GM13976 (cell line): ENCODE measurements around the gene ICE2.

ENCODE experiments used
- DNase-seq: peaks from one replicate; pipeline ENCODE4 v3.0.0; 2012; ENCODE audit warnings: low spot score
- in situ Hi-C: fragments of 300-500 bp; cut with MboI; formaldehyde crosslinking; loops from one replicate; pipeline ENCODE4 v1.12.0; 2022; ENCODE audit warnings: low sequenced_read_pairs, mixed read lengths, inconsistent platforms; ENCODE audit not compliant: unreplicated experiment
- TF ChIP-seq, protein P1 (sequence below): IDR thresholded peaks from 2 replicates; pipeline ENCODE4 v1.5.1; 2012; ENCODE audit warnings: borderline replicate concordance, mild to moderate bottlenecking; ENCODE audit not compliant: insufficient read depth; ENCODE audit errors: extremely low read depth, missing control alignments, control extremely low read depth

Gene ICE2

DNA sequence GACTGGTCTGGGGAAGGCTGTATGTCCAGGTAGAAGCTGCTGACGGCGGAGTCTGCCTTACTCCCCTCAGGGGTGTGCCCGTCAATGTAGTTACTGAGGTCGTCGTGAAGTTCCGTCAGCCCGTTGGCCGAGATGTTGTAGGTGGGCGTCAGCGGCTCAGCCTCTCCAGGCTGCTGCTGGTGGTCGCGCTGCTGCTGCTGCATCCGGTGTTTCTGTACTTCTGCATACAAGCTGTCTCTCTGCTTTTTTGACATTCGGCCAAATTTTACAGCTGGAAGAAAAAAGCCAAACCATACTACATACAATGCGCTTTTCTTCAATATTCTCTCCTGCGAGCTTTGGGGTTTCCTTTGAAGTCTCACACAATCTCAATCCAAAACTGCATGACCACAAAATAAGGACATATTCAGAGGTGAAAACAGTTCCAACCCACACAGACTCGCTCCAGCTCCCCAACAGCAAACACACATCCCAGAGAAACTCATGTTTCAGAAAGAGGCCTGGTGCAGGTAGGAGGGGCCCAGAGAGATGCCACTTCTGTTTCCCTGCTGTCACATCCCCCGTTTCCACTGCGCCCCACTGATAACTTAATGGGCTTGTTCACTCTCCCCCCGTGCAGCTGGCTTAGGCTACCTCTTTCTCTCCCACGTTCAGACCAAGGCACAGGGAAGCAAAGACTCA, 32.5 kb upstream of the ICE2 start:
- in situ Hi-C loops = no loop called here
- TF ChIP-seq, protein P1, sequence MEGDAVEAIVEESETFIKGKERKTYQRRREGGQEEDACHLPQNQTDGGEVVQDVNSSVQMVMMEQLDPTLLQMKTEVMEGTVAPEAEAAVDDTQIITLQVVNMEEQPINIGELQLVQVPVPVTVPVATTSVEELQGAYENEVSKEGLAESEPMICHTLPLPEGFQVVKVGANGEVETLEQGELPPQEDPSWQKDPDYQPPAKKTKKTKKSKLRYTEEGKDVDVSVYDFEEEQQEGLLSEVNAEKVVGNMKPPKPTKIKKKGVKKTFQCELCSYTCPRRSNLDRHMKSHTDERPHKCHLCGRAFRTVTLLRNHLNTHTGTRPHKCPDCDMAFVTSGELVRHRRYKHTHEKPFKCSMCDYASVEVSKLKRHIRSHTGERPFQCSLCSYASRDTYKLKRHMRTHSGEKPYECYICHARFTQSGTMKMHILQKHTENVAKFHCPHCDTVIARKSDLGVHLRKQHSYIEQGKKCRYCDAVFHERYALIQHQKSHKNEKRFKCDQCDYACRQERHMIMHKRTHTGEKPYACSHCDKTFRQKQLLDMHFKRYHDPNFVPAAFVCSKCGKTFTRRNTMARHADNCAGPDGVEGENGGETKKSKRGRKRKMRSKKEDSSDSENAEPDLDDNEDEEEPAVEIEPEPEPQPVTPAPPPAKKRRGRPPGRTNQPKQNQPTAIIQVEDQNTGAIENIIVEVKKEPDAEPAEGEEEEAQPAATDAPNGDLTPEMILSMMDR = no peak
- no peak for DNase-seq

DNA sequence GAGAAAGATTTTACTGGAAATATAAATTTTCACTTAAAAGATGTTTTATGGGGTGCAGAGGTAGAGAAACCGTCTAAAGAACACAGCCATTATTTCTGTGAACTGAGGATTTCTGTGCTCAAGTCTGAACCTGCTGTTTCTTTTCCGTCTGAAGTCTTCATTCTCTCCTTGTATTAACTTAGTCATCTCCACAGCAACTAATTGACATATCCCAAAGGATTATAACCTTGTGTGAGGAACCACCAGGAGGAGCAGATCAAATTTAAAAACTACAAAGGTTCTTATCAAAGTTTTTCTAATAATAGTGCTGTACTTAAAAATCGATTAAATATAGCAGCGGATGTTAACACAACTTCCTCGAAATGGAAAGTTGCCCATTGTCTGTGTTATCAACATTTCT, 31.1 kb upstream of the ICE2 start:
- in situ Hi-C loops = no loop called here
- no peak for DNase-seq
- TF ChIP-seq, protein P1 = no peak

DNA sequence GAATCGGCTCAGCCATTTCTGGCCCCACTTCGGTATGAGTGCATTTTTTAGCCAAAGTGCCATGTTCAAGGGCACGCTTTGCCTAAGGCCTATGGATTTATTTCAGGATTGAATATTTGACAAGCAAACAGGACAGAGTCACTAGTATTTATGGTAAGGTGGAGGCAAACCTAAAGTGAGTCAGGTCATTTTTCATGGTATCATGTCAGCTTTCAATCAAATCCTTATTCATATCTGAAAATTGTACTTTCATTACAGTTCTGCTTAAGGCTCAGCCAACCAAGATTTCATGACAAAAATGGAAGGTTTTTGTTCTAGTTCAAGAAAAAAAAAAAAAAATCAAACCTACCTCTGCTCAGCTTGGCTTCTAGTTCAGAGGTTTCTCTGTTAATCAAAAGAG, 30.5 kb upstream of the ICE2 start:
- TF ChIP-seq, protein P1 = no peak
- DNase-seq = no peak
- in situ Hi-C loops = loop anchor here (10.0 kb wide), 1 partner anchor 155 kb away; no protein-coding TSS in a partner anchor

DNA sequence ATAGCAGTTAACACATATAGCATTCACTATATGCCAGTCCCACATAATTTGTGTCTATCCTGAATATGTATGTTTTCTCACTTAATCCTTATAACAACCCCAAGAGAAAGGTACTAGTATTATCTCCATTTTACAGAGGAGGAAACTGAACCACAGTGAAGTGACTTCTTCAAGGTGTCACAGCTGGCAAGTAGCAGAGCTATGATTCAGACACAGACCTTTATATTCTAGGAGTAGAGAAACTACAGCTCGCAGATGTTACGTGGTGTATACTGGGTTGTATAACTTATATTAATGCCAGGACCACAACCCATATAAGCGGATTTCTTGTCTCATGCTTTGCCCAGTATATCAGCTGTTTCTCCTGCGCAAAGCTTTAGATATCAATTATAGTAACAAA, 29.5 kb upstream of the ICE2 start:
- no peak for DNase-seq
- in situ Hi-C loops = loop anchor here (10.0 kb wide), 1 partner anchor 154 kb away; no protein-coding TSS in a partner anchor
- TF ChIP-seq, protein P1 = no peak

DNA sequence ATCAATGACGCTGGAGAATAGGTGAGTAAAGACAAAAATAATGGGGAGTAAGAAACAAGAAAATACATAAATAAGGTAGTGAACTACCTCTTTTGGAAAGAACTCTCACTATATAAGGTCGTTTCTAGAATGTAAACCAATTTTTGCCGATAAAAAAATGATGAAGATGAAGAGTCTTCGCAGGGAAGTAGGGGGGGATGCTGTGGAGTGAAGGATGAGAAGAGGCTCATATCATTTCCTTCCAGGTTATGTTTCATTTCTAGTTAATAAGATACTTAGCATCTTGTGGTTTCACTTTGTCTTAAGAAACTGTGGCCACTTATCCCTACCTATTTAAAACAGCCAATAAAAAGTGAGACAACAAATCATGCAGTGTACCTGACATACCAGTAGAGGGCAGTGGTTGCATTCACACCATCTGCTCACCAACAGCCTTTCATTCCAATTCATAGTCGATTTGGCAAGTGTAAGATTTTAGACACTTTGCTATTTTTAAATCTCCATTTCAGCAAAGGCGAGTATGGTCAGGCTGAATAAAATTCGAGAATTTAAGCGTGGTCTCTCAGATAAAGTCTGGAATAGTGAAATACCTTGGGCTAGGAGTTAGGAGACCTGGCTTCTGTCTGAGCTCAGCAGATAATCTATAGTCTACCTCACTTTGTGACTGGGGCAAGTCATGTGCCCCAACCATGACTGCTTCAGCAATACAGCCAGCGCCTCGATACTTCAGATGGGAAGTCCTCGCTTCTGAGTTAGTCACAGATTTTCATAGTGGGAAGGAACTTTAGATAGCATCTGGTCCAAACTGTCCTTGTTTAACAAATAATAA, 28.9 kb upstream of the ICE2 start:
- TF ChIP-seq, protein P1 = peak; percentile 79

DNA sequence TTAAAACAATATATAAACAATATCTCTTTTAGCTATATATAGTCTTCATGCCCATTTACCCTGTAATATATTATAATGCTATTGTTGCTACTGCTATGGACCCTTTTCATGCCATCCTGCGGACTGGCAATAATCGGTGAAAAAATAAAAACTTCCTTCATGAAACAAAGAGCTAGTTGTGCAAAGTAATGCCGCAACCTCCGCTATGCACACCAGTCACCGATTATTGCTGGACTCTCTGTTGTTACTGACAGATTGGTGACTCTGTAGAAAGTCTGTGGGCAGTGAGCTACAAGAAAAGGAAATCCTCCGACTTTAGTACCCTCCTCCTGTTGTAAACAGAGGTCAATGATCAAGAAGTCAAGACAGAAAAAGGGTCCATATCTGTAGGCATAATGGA, 17.9 kb upstream of the ICE2 start:
- no peak for DNase-seq
- TF ChIP-seq, protein P1 = no peak
- in situ Hi-C loops = no loop called here

More for the DNA sequence above, 28.9 kb upstream of the ICE2 start:
- DNase-seq = peak; percentile 72
- in situ Hi-C loops = loop anchor here (10.0 kb wide), 1 partner anchor 153 kb away; no protein-coding TSS in a partner anchor
